Fibroblast of lung (primary cell): ENCODE measurements around the gene RTKN.

Experiments
- EZH2 ChIP-seq: IDR thresholded peaks from 2 replicates; pipeline ENCODE4 v1.5.1; 2012; ENCODE audit warnings: low read length, control low read depth, mild to moderate bottlenecking; ENCODE audit errors: missing control alignments
- TF ChIP-seq, protein P1 (sequence below), 2 donors: IDR thresholded peaks in 1 of 2; conservative IDR thresholded peaks in 1 of 2; 1 replicate in 1 of 2; 2 replicates in 1 of 2; pipeline ENCODE4 v1.5.1; 2011 to 2012; ENCODE audit warnings: low read length in 2 of 2, control low read depth in 1 of 2, inconsistent platforms in 1 of 2, low read depth in 1 of 2, mild to moderate bottlenecking in 1 of 2

DNA sequence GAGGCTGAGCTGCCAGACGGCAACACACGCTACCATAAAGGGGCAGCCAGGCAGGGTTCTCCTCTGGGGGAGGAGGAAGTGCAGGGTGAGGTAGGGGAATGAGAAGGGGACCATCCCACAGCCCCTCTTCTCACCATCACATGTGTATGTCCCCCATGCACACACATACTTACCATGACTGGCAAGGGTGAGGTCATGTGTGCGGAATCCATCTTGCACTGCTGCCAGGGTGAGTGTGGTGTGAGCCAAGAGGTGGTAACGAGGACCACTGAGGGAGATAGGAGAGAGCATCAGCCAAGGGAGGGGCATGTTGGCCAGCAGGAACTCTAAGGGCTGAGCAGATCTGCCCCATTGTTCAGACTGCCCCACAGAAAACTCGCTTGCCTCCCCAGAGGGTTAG lies 13.1 kb downstream of the RTKN start:
- TF ChIP-seq, protein P1, sequence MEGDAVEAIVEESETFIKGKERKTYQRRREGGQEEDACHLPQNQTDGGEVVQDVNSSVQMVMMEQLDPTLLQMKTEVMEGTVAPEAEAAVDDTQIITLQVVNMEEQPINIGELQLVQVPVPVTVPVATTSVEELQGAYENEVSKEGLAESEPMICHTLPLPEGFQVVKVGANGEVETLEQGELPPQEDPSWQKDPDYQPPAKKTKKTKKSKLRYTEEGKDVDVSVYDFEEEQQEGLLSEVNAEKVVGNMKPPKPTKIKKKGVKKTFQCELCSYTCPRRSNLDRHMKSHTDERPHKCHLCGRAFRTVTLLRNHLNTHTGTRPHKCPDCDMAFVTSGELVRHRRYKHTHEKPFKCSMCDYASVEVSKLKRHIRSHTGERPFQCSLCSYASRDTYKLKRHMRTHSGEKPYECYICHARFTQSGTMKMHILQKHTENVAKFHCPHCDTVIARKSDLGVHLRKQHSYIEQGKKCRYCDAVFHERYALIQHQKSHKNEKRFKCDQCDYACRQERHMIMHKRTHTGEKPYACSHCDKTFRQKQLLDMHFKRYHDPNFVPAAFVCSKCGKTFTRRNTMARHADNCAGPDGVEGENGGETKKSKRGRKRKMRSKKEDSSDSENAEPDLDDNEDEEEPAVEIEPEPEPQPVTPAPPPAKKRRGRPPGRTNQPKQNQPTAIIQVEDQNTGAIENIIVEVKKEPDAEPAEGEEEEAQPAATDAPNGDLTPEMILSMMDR (conservative IDR thresholded peaks at IDR 0.05 in 1 of 2, IDR thresholded peaks at IDR 0.05 in 1 of 2; ENCODE audit: low read depth in 1 of 2, low read length in 2 of 2), result no peak
- no peak for TF ChIP-seq EZH2
